ENCODE data around the gene DCST1. TPM values are rescaled to one million over a fixed set of nuclear protein-coding genes. Genes with fewer than 3 reads are reported as not detected.

The DCST1 gene
- total RNA-seq, 1 experiment from 2014 or later = 0.15 TPM

GRCh38 chr1:155050560-155051341 lies 17.1 kb downstream of the DCST1 start, which contains the start of gene ADAM15 (continued):
- TF ChIP-seq ZNF425 (CRISPR knock-in tag; conservative IDR thresholded peaks at IDR 0.05) = no peak
- no peak for TF ChIP-seq HMGA2 (CRISPR knock-in tag; IDR thresholded peaks at IDR 0.05)
- TF ChIP-seq TEAD4 (CRISPR knock-in tag; IDR thresholded peaks at IDR 0.05) = 0 out of 2 replicates have a peak, but pooled peaks have one; percentile 47
- no peak for TF ChIP-seq ZNF138 (CRISPR knock-in tag; conservative IDR thresholded peaks at IDR 0.05)
- peak; percentile 83; the same call in 1 of the 2 replicates for TF ChIP-seq TCF7 (CRISPR knock-in tag; IDR thresholded peaks at IDR 0.05; ENCODE audit: low read depth)
- TF ChIP-seq FOXP4 (CRISPR knock-in tag; IDR thresholded peaks at IDR 0.05) = peak; percentile 77
- TF ChIP-seq E2F1 (CRISPR knock-in tag; IDR thresholded peaks at IDR 0.05) = peak; percentile 52; the same call in 1 of the 2 replicates
- no peak for TF ChIP-seq ZNF219 (CRISPR knock-in tag; IDR thresholded peaks at IDR 0.05; ENCODE audit: borderline replicate concordance)
- peak; percentile 83 for TF ChIP-seq MYBL2 (CRISPR knock-in tag; IDR thresholded peaks at IDR 0.05)
- no peak for TF ChIP-seq ZNF317 (CRISPR knock-in tag; IDR thresholded peaks at IDR 0.05; ENCODE audit: borderline replicate concordance, low read depth)
- TF ChIP-seq E2F5 (CRISPR knock-in tag; IDR thresholded peaks at IDR 0.05) = peak; percentile 98; the same call in 1 of the 2 replicates
- no peak for TF ChIP-seq USF2 (CRISPR knock-in tag; IDR thresholded peaks at IDR 0.05)

- TF ChIP-seq SP1 (CRISPR knock-in tag; conservative IDR thresholded peaks at IDR 0.05) = peak; percentile 57; the same call in 1 of the 2 replicates
- no peak for TF ChIP-seq TEAD1 (CRISPR knock-in tag; IDR thresholded peaks at IDR 0.05)
- TF ChIP-seq FOXK1 (CRISPR knock-in tag; IDR thresholded peaks at IDR 0.05) = no peak
- 0 out of 2 replicates have a peak, but pooled peaks have one; percentile 47 for TF ChIP-seq NR3C1 (CRISPR knock-in tag; conservative IDR thresholded peaks at IDR 0.05; ENCODE audit: low read depth)
- TF ChIP-seq MXD4 (CRISPR knock-in tag; IDR thresholded peaks at IDR 0.05; ENCODE audit: borderline replicate concordance) = no peak
- no peak for TF ChIP-seq ZNF416 (CRISPR knock-in tag; IDR thresholded peaks at IDR 0.05)
- POLR2A ChIA-PET = interaction anchor here (0.6 to 0.7 kb wide), 2 partner anchors 34 to 53 kb away, joined by 3 to 4 read pairs; no protein-coding TSS in a partner anchor
Observed at GRCh38 chr1:155051342-155051776, 17.7 kb downstream of the DCST1 start.

More at GRCh38 chr1:155051342-155051776, 17.7 kb downstream of the DCST1 start:
- H3K36me3 Mint-ChIP-seq = no peaks in the 10 kb centered on the region
- H3K27me3 Mint-ChIP-seq (ENCODE audit: low read depth) = peaks cover 20% of the 10 kb centered on the region
- peaks cover 33% of the 10 kb centered on the region for H3K4me1 Mint-ChIP-seq
- ATAC-seq = peak; percentile 11
- H3K9me3 Mint-ChIP-seq = no peaks in the 10 kb centered on the region
- H3K27ac Mint-ChIP-seq = no peak overlapping the region
- peak; percentile 38 for DNase-seq (ENCODE audit: low spot score)
- CTCF ChIA-PET = interaction anchor here (0.6 to 9.4 kb wide), 46 partner anchors 9 to 978 kb away, joined by 3 to 176 read pairs (median 6); partner anchors contain the start of genes EFNA3, EFNA4, FLAD1 and KRTCAP2
- H3K4me3 Mint-ChIP-seq = peak overlapping the region; percentile 65
